Neural cell (in vitro differentiated cells): ENCODE measurements around the gene KRT7. TPM values are rescaled to one million over a fixed set of nuclear protein-coding genes. Genes with fewer than 3 reads are reported as not detected.

Experiments
- H2AFZ ChIP-seq: fragments of 200-600, 300-800 bp; sonication (generic), shearing (Covaris generic); 2 replicates; pipeline ENCODE4 v1.6.0; 2014; ENCODE audit warnings: low read depth, mild to moderate bottlenecking, antibody characterized with exemption, low read length, moderate library complexity
- H3F3A ChIP-seq: fragments of 200-600 bp; shearing (Covaris generic); 2 replicates; pipeline ENCODE4 v1.6.1; 2016; ENCODE audit warnings: mild to moderate bottlenecking, moderate library complexity, mixed read lengths, antibody characterized with exemption, low read length; ENCODE audit not compliant: insufficient read depth, poor library complexity, severe bottlenecking
- H3K27ac ChIP-seq: fragments of 200-600, 300-800 bp; sonication (generic), shearing (Covaris generic); 2 replicates; pipeline ENCODE4 v1.5.1; 2014; ENCODE audit warnings: mild to moderate bottlenecking, low read length, moderate library complexity
- H3K27me3 ChIP-seq: fragments of 300-800, 200-600 bp; sonication (generic), shearing (Covaris generic); 2 replicates; pipeline ENCODE4 v1.6.0; 2014; ENCODE audit warnings: mild to moderate bottlenecking, low read depth, low read length, moderate library complexity; ENCODE audit not compliant: insufficient read depth
- H3K36me3 ChIP-seq: fragments of 300-800, 200-600 bp; sonication (generic), shearing (Covaris generic); 2 replicates; pipeline ENCODE4 v1.5.1; 2014; ENCODE audit warnings: mild to moderate bottlenecking, antibody characterized with exemption, low read length, moderate library complexity; ENCODE audit not compliant: insufficient read depth
- H3K4me2 ChIP-seq: fragments of 300-800, 200-600 bp; sonication (generic), shearing (Covaris generic); 2 replicates; pipeline ENCODE4 v1.6.0; 2014; ENCODE audit warnings: mild to moderate bottlenecking, low read length
- H3K4me3 ChIP-seq: fragments of 300-800, 200-600 bp; sonication (generic), shearing (Covaris generic); 2 replicates; pipeline ENCODE4 v1.5.1; 2014; ENCODE audit warnings: mild to moderate bottlenecking, low read length, moderate library complexity
- H3K79me2 ChIP-seq: fragments of 200-600 bp; shearing (Covaris generic); replicated peaks from 2 replicates; pipeline ENCODE4 v1.6.0; 2014; ENCODE audit warnings: mild to moderate bottlenecking, low read length, moderate library complexity; ENCODE audit not compliant: insufficient read depth
- H3K9ac ChIP-seq: fragments of 300-800, 200-600 bp; sonication (generic), shearing (Covaris generic); 2 replicates; pipeline ENCODE4 v1.6.1; 2016; ENCODE audit warnings: mild to moderate bottlenecking, low read length, mixed read lengths
- H3K9me2 ChIP-seq: fragments of 200-600 bp; shearing (Covaris generic); 2 replicates; pipeline ENCODE4 v1.6.1; 2016; ENCODE audit warnings: mild to moderate bottlenecking, low read length, mixed read lengths; ENCODE audit not compliant: insufficient read depth
- H3K9me3 ChIP-seq: fragments of 200-600, 300-800 bp; sonication (generic), shearing (Covaris generic); 2 replicates; pipeline ENCODE4 v1.6.1; 2016; ENCODE audit warnings: mild to moderate bottlenecking, mixed run types, low read length, moderate library complexity, mixed read lengths
- H4K20me1 ChIP-seq: fragments of 200-600 bp; shearing (Covaris generic); 2 replicates; pipeline ENCODE4 v1.6.1; 2016; ENCODE audit warnings: mild to moderate bottlenecking, mixed run types; ENCODE audit not compliant: insufficient read depth
- CTCF ChIP-seq: fragments of 450-650 bp; IDR thresholded peaks from 2 replicates; pipeline ENCODE4 v1.5.1; 2014; ENCODE audit warnings: antibody characterized with exemption, mild to moderate bottlenecking, moderate library complexity; ENCODE audit not compliant: poor library complexity, severe bottlenecking
- EP300 ChIP-seq: fragments of 450-650 bp; conservative IDR thresholded peaks from 2 replicates; pipeline ENCODE4 v1.6.1; 2014; ENCODE audit warnings: antibody characterized with exemption, mild to moderate bottlenecking, moderate library complexity; ENCODE audit not compliant: poor library complexity, severe bottlenecking
- EZH2 ChIP-seq: fragments of 200-600, 300-800 bp; shearing (Covaris generic), sonication (generic); IDR thresholded peaks from 2 replicates; pipeline ENCODE4 v1.6.1; 2014; ENCODE audit warnings: antibody characterized with exemption, low read length, borderline replicate concordance, mild to moderate bottlenecking; ENCODE audit not compliant: insufficient read depth, poor library complexity, severe bottlenecking
- MXI1 ChIP-seq: fragments of 450-650 bp; conservative IDR thresholded peaks from 2 replicates; pipeline ENCODE4 v1.6.1; 2014; ENCODE audit warnings: antibody characterized with exemption, mild to moderate bottlenecking; ENCODE audit not compliant: poor library complexity, severe bottlenecking
- POLR2AphosphoS5 ChIP-seq: IDR thresholded peaks from 2 replicates; pipeline ENCODE4 v1.6.1; 2012
- RAD21 ChIP-seq: fragments of 450-650 bp; conservative IDR thresholded peaks from 2 replicates; pipeline ENCODE4 v1.6.1; 2014; ENCODE audit warnings: antibody characterized with exemption, mild to moderate bottlenecking, moderate library complexity
- REST ChIP-seq: IDR thresholded peaks from 2 replicates; pipeline ENCODE4 v1.6.1; 2012; ENCODE audit warnings: borderline replicate concordance
- SMC3 ChIP-seq: fragments of 450-650 bp; conservative IDR thresholded peaks from 2 replicates; pipeline ENCODE4 v1.6.1; 2014; ENCODE audit warnings: antibody characterized with exemption, mild to moderate bottlenecking, moderate library complexity; ENCODE audit not compliant: poor library complexity
- TAF1 ChIP-seq: IDR thresholded peaks from 2 replicates; pipeline ENCODE4 v1.6.1; 2012; ENCODE audit warnings: low read depth
- polyA plus RNA-seq: library from polyadenylated mRNA; depleted of rRNA; stranded (reverse); fragments of >200 nt; gene quantifications from 2 replicates; pipeline ENCODE4 v1.2.3, GENCODE V29; 2014

The KRT7 gene
- polyA plus RNA-seq, 1 donor from 2014 or later, result not detected

GRCh38 chr12:52242442-52243258, 9.6 kb downstream of the KRT7 start:
- Histone ChIP-seq H4K20me1 (no peaks in the 10 kb centered on the region), H2AFZ (no peak overlapping the region), H3K27me3 (no peaks in the 10 kb centered on the region), H3K79me2 (no peaks in the 10 kb centered on the region), H3K27ac (no peak overlapping the region), H3K4me2 (no peak overlapping the region), H3K9me2 (no peaks in the 10 kb centered on the region), H3K4me3 (no peak overlapping the region), H3K9ac (no peak overlapping the region), H3K9me3 (no peaks in the 10 kb centered on the region), H3K36me3 (no peaks in the 10 kb centered on the region), H3F3A (no peaks in the 10 kb centered on the region)
- TF ChIP-seq CTCF, result no peak
- TF ChIP-seq MXI1, result no peak
- no peak for TF ChIP-seq POLR2AphosphoS5

- Histone ChIP-seq H3K27ac (no peak overlapping the region), H3K4me2 (no peak overlapping the region), H3K27me3 (no peaks in the 10 kb centered on the region), H3K36me3 (no peaks in the 10 kb centered on the region), H2AFZ (no peak overlapping the region), H3K9ac (no peak overlapping the region), H3K4me3 (no peak overlapping the region), H3F3A (no peaks in the 10 kb centered on the region), H3K79me2 (no peaks in the 10 kb centered on the region), H3K9me2 (no peaks in the 10 kb centered on the region), H4K20me1 (no peaks in the 10 kb centered on the region), H3K9me3 (no peaks in the 10 kb centered on the region)
- TF ChIP-seq CTCF, result no peak
- TF ChIP-seq TAF1, result no peak
- no peak for TF ChIP-seq SMC3
- TF ChIP-seq MXI1, result no peak
- no peak for TF ChIP-seq RAD21
- no peak for TF ChIP-seq EP300
- TF ChIP-seq EZH2, result no peak
- no peak for TF ChIP-seq REST
- TF ChIP-seq POLR2AphosphoS5, result no peak
These were observed 10.3 kb downstream of the KRT7 start for GRCh38 chr12:52243259-52243855.
